HG02588 (cell line): ENCODE results near the gene APOLD1.
A peak's percentile ranks its signal among the peaks of the same experiment; 100 is the strongest.
"Not testable (repeated sequence)": the region's sequence is repeated elsewhere in the genome, so short reads cannot be mapped to it uniquely, and the experiment has no call there.

Experiments
- ATAC-seq: cut with Tn5 transposase; IDR thresholded peaks from one replicate; pipeline ENCODE4 v1.9.1; 2021; ENCODE audit warnings: mild to moderate bottlenecking, moderate library complexity; ENCODE audit not compliant: unreplicated experiment

APOLD1 gene

GRCh38 chr12:12806784-12807516, 21.5 kb downstream of the APOLD1 start:
- ATAC-seq: no peak

GRCh38 chr12:12807517-12807903, 22.1 kb downstream of the APOLD1 start:
- not testable (repeated sequence) for ATAC-seq

DNA sequence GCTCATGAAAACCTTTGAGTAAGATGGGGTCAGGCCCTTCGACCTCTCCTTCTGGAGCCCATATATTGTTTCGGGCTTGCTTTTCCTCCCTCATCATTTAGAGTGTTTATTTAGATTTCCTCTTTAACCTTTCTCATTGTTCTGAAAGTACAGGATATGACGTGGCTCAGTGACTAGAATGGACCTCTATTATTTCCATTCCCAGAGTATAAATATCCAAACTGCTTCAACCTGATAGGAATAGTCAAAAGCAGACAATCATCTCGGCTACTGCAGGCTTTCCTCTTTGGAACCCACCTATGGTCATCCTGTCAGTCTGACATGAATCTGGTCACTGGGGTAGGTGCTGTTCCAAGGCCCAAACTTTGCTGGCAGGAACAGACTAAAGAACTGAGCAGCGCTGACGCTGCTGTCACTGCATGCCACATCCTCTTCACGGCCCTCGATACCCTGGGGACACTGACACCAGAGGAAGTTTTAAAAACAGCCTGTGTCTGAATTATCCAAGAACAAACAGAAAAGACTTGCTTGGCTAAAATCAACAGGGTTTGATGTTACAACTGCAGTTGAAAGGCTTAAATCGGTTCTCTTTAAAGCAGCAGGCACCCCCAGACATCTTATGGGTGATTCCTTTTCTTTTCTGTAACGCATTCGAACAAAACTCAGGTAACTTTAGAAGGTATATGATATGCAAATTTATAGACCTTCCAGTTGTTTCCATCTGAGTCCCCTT, 22.7 kb downstream of the APOLD1 start:
- peak; percentile 65 for ATAC-seq

GRCh38 chr12:12810553-12811021, 25.1 kb downstream of the APOLD1 start:
- ATAC-seq: no peak

DNA sequence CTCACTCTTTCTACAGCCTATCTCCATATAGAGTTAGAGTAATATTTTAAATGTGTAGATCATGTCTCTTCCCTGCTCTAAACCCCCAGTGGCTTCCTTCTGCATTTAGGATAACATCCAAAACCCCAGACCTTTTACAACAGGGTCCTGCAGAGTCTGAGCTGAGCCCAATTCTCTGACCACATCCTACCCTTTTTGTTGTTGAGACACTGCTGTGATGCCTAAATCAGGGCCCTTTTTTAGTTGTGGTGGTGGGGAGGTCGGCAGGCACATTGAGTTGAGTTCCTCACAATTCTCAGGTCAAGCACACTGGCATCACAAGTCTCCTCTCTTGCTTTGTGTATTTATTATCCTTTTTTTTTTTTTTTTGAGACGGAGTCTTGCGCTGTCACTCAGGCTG, 25.9 kb downstream of the APOLD1 start:
- no peak for ATAC-seq

DNA sequence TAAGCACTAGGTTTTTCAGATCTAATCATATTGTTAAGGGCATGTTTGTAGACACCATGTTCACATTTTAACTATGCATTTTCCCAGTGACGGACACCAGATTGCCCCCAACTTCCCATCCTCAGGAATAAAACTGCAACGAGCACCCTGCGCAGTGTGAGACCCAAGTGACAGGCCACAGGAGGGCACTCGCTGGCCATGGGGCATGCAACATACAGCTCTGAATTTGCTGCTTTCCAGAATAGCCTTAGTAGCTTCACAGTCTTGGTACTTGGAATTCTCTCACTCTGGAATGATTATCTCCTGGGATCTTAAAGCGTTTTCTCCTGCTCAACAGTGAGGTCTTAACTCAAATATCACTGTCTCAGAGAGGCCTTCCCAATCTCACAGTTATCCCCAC, 26.7 kb downstream of the APOLD1 start:
- ATAC-seq: no peak

- ATAC-seq: no peak
Observed at GRCh38 chr12:12812618-12813119, 27.2 kb downstream of the APOLD1 start.

GRCh38 chr12:12813120-12814101, 28.0 kb downstream of the APOLD1 start, which contains the start of gene DDX47:
Gene DDX47 (plus strand): TSS chr12:12813346. CDS start chr12:12813368, 22 bp downstream.
- ATAC-seq: peak; percentile 74

GRCh38 chr12:12817616-12818015, 32.2 kb downstream of the APOLD1 start:
- peak; percentile 44 for ATAC-seq

DNA sequence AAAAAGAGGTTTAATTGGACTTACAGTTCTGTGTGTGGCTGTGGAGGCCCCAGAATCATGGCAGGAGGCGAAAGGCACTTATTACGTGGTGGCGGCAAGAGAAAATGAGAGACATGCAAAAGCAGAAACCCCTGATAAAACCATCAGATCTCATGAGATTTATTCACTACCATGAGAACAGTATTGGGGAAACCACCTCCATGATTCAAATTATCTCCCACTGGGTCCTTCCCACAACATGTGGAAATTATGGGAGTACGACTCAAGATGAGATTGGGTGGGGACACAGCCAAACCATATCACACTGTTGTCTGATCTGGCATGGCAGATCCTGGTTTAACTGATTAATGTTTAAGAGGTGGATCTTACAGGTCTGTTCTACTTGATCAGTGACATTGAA, 33.2 kb downstream of the APOLD1 start:
- ATAC-seq: no peak

GRCh38 chr12:12819221-12819620, 33.8 kb downstream of the APOLD1 start:
- no peak for ATAC-seq

GRCh38 chr12:12819752-12820311, 34.4 kb downstream of the APOLD1 start:
- no peak for ATAC-seq

GRCh38 chr12:12820376-12820775, 34.9 kb downstream of the APOLD1 start:
- ATAC-seq: not testable (repeated sequence)

DNA sequence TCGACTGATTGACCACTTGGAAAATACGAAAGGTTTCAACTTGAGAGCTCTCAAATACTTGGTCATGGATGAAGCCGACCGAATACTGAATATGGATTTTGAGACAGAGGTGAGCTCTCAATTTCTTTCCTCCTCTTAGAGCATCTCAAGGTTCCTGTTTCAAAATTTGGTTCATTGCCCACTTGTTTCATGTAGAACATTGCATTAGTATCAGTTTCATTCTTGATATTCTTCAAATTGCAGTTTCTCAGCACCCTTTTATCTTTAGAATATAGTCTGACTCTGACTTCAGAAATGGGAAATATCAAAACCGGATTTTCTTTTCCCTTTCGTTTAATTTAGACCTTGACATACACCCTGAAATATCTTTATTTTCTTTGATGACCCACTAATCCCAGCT, 36.5 kb downstream of the APOLD1 start:
- ATAC-seq: peak; percentile 54

- no peak for ATAC-seq
Observed at GRCh38 chr12:12822886-12823285, 37.4 kb downstream of the APOLD1 start.

GRCh38 chr12:12823300-12823699, 37.8 kb downstream of the APOLD1 start:
- ATAC-seq: no peak

- no peak for ATAC-seq
Observed at GRCh38 chr12:12823811-12824210, 38.4 kb downstream of the APOLD1 start.

DNA sequence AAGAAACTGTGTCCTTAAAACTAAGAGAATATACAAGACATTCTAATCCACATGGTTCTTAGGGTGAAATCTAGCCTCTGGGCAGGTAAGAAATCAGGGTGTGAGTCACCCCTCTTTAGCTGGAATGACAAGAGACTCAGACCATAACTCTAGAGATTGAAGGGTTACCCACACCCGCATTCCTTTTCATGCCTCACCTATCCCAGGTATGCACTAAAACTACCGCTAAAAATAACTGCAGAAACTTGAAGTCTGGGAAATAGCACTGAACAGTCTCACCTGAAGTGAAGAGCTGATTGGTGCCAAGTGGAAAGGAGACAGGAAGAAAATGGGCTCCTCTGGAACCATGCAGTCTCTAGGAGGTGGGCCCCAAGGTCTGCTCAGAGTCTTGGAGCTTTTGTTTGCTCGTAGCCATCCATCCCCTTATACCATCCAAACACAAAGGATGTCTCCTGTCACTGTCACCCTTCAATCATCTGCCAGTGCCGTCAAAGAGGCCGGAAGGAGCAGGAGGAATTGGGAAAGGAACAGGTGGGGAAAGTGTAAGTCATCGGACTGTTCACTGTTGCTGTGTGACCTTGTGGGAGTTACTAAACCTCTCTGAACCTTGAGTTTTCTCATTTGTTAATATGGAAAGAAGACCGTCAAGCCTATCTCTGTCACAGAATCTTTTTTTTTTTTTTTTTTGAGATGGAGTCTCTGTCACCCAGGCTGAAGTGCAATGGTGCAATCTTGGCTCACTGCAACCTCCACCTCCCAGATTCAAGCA, 50.1 kb downstream of the APOLD1 start:
- no peak for ATAC-seq

- ATAC-seq: no peak
Observed at GRCh38 chr12:12836571-12836970, 51.1 kb downstream of the APOLD1 start.
